SHP77 (cell line): Measurements from ENCODE around the gene FBN1.

ENCODE experiments used
- DNase-seq, 2 experiments: peaks; one replicate each; lab custom pipeline; 2025; lab: John Stamatoyannopoulos, UW

The FBN1 gene

DNA sequence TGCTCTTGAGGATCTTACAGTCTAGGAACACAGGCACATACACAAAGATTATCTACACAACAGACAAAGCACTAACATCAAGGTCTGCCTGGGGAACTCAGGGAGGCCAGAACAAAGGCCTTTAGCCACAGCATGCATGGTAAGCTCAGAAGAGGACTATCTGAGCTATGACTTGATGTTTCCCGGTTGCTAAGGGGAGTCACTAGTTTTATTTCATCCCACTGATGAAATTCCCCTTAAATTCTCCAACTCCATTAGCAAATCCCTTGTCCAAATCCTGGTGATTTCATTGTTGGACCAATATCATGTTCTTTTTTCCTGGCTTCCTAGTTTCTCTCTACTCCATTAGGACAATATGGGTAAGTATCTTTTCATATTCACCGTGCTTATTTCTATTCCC, 23.3 kb downstream of the FBN1 start:
- no peak for DNase-seq

DNA sequence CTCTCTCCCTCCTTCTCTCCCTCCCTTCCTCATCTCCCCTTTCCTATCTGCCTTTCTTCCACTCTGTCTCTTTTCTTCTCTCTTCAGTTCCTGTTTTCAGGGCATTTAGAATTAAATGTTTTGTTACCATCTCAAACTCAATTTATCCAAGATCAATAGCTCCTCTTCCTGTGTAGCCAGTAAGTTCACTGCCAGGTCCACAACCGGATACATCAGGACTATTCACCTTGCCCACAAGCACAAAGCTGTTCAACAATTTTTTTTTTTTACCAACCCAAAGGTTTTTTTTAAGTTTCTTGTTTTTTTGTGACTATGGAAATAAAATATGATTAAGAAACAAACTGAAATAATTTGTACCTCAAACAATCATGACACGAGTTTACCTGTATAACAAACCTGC, 26.1 kb downstream of the FBN1 start:
- no peak for DNase-seq

DNA sequence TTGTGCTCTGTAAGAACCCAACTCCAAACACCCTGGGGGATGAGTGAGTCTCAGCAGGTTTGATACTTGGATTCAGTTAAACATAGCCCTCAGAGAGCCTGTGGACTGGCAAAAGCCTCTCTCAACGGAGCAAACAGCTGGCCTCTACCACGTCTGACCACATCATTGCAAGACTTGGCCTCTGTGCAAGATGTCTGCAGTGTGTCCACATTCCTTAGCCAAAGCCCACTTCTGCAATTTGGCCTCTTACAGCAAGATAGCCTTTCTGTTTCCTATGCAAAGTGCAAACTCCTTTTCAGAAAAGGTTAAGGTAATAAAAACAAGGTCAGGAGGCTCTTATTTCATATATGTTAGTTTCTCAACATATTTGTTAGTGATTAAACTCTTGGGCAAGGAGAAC, 27.9 kb downstream of the FBN1 start:
- DNase-seq: no peak

DNA sequence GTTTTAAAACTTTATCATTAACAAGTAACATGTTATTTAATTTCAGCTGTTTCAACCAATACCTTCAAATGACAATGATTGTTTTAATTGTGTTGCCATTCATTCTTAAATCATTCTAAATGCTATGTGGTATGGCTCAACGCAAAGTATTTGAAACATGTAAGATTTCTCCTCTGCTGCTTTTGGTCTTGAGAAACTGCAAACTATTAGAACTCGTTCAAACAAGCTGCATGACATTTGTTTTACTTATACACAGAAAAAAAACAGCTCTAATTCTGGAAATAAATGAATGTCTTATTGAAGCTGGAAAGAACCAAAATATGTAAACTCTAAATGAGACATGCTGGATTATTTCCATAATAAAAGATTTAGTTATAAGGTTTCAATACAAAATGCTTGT, 29.3 kb downstream of the FBN1 start:
- no peak for DNase-seq

DNA sequence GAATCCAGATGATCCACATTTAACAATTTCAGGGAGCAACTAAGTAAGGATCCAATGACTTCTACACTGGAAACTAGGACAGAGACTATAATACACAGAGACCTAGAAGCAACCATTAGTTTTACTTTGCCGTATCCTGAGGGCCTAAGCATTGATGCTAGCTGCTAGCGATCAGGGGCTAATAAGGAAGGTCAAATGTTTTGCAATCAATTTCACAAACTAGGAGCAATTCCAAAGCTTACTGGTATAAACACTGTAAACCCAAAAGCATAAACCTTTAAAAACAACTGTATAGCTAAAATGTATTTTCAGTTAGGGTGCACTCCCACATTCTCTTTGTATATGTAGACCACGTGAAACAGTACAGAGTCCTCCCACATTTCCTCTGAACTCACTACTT, 31.5 kb downstream of the FBN1 start:
- DNase-seq: no peak

DNA sequence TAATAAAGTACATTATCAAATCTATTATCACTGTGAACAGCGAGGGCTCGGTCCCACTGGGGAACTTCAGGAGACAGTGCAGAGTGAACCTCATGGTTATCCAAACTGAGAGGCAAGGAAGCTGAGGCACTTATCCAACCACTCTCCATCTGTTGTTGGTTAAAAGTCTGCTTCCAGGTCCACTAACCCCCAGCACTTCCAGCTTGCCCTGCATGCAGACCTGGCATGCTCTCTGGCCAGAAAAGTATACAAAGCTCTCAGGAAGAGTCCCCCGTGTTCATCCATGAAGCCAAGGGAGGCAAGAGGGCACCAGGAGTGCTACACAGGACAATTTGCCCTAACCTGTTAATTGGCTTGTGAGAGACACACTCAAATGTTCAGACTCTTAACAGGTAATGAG, 36.0 kb downstream of the FBN1 start:
- DNase-seq: no peak

DNA sequence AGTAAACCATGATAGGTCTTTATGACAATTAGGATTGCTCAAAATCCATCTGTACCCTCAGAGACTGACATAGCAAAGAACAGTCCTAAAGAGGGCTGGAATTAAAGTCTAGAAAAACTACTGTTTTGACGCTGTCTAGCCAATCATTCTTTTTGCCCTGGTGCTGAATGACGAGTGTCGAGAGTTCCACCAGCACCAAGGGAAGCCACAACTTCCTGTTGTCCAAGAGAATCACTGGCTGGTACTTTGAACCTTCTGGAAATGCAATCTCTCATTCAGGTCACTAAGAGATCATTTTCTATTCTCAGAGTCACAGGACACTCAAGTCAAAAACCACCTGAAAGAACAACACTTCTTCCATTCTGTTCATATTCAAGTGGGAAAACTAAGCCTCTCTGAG, 37.7 kb downstream of the FBN1 start:
- DNase-seq: no peak

DNA sequence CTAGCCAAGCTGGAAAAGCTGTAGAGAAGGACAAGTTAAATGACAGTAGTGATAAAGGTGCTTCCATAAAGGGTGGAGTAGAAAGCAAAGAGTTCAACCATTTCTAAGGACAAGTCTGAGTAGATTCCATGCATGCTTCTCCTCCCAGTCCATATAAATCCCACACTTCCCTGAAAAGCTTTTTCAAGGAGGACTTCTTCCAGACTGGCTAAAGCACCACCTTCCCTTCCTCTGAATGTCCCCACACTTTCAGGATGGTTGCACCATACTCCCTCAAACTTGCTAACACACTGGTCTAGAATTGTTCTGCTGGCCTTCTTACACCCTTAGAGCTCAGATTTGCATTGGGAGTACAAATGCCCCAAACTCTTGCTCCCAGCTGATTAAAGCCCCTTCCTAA, 40.9 kb downstream of the FBN1 start:
- DNase-seq: no peak

DNA sequence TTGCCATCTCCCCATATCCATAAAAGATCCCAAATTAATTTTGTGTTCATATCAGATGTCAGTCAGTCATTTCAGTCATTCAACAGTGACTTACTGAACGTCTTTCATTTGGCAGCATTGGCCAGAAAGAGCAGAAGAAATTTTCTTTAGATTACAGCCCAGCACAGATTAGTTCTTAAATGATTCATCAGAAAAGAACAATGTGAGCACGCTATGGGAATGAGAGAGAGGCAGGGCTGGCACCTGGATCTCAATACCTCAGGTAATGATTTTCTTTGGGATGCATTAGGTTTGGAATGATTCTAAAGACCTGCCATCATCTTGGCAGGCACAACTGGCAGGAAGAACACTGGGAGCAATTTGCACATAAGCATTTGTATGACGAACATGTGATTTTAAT, 41.6 kb downstream of the FBN1 start:
- no peak for DNase-seq

DNA sequence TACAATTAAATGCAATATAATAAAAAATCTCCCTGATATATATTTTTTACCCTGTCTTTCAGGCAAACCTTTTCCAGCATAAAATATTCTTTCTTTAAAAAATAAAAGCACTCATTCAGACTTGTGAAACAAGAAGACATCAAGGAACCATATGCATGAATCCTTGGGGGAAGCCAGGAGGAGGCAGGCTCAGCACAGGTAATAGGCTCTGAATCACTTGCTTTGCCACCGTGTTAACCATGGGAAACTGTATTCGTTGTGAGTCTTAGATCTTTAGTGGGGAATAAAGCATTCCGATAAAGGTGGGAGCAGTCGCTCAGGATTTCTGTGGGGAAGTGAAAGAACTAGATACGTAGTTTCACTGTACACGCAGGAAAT, 42.4 kb downstream of the FBN1 start:
- no peak for DNase-seq

DNA sequence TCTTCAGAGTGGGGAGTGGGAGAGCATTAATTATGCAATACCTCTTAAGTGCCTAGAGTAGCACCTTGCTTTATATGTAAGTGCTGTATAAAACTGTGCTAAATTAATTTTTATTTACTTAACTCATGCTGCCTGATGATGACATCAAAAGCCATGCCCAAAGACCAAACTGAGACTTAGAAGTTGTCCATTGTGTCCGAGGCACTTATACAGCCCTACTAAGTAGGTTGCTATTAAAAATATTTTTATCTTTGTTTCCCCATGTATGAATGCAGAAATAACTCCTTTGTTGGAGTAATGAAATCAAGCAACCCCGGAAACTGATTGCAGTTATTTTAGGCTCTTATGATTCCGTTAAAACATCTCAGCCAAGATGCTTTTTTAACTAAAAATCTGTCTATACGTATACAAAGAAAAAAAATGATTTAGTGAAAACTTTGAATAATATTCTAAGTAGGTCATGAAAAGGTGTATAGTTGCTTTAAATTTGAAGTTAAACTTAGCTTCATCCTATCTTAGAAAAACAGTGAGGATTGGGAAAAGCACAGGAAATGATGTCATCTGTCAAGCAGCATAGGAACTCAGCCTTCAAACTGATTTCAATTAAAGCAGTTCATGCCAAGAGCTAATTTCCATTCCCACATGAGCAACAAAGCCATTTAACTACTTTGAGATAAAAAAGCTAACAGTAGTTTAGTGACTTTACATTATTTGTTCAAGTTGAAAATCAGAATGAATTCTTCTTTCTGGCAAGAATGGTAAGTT, 43.0 kb downstream of the FBN1 start:
- DNase-seq: no peak

DNA sequence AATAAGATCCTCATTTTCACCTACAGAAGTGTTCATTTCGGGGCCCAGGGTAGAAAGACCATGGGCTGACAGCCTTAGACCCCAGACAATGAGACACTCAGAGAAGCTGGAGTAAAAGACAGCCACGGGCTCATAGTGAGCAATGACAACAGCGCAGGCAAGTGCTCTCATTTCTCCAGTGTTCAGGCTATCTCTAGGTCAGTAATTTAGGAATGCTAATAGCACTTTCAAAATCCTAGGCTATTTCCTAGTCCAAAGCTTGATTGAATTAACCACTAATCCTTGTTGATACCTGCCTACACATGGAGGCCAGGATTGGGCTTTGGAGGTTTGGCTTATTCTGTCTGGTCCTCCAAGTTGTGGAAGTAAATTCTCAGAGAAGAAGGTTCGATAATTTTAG, 44.4 kb downstream of the FBN1 start:
- no peak for DNase-seq

DNA sequence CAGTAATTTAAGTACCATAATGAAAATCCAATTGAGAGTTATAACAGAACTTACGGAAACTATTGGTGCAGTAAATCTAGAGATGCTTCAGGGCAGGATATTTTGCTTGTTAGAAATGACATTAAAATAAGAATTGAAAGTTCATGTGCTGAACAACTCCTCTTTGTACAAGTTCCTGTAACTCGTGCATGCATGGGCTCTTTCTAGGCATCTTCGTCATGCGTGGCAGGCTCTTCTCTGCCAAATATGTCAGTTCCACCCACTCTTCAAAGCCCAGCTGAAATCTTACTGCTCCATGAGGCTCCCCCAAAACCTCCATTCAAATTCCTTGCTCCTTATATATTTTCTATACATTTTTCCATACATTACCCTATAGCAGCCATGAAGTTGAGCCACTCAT, 48.7 kb downstream of the FBN1 start:
- no peak for DNase-seq

DNA sequence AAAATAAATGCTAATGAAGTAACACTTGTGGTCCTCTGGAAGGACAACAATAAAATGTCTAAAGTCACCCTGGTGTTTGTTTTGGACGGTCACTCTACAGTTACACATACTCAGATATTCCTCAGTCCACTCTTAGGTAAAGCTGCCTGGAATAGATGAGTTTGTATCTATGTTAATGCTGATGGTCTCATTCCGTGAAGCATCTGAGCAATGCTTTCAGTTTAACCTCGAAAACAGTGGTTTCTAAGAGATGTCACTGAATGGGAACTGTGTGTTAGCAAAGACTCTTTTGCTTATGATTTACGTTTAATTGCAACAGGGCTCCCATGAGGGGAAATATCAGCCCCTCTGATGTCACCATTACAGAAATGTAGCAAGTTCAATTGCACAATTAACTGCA, 49.1 kb downstream of the FBN1 start:
- no peak for DNase-seq

DNA sequence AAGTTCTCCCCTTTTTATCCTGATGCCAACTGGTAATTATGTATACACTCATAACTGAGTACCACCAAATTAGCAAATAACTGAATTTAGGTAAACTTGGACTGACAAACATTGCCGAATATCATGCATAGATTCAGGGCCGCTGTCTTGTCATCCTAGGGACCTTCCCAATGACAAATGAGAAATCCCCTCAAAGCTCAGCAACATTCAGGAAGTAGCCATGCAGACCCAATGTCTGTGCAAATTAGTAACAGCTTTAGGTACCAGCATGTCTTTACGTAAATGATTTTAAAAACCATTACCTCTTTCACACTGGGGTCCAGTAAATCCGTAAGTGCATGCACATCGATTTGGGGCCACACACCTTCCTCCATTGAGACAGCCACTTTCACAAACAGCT, 49.5 kb downstream of the FBN1 start:
- no peak for DNase-seq

DNA sequence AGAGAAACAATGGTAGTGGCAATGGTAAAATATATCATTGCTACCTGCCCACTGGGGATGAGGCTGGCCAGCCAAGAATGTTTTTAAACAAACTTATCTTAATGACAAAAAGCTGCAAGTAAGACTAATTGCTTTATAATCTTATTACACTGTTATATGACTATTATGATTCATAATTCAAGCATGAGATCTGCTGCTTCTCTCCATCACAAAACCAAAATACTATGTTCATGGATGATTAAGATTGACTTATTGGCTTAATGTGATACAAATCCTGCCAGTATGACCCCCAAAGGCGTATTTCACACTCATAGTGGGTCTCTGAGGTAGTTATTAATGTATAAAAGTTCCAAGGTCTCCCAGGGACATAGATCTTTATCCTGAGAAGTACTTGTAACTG, 52.6 kb downstream of the FBN1 start:
- no peak for DNase-seq

DNA sequence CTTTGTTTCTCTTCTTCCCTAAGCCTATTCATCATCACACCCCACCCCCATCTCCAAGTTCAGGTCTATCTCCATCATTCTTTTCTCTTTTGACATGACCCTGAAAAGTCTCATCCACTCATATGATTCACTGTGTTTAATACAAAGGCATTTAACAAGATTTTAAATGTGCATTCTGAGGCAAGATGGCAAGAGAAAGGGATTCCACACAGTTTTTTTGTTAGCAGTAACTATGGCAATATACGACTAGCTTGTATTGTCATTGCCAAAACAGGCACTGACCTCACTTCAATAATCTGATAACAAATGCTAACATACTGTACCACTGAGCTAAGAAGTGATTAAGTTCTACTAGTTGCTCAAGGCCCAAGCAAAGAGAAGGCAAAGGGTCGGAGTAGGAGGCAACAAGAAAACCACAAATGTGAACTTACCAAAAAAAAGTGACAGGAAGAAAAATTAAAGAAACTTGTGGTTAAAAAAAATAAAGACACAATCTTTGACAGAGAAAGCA, 53.2 kb downstream of the FBN1 start:
- DNase-seq: no peak

DNA sequence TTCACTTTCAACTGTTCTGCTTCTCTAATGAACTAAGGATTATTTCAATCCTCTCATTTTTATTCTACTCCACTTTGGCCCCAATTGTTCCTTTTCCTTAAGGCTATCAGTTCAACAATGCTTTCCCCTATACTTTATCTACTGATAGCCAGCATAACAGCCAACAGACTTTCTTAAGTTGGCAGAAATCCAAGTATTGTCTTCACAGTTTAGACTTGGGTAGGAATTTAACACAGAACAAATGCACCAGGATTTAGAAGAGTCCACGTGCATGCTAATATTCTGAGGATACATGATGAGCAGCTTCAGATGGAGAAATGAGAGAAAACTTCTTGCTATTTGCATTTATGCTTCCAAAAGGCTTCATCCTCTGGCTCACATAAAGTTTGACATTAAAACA, 54.8 kb downstream of the FBN1 start:
- DNase-seq: no peak

DNA sequence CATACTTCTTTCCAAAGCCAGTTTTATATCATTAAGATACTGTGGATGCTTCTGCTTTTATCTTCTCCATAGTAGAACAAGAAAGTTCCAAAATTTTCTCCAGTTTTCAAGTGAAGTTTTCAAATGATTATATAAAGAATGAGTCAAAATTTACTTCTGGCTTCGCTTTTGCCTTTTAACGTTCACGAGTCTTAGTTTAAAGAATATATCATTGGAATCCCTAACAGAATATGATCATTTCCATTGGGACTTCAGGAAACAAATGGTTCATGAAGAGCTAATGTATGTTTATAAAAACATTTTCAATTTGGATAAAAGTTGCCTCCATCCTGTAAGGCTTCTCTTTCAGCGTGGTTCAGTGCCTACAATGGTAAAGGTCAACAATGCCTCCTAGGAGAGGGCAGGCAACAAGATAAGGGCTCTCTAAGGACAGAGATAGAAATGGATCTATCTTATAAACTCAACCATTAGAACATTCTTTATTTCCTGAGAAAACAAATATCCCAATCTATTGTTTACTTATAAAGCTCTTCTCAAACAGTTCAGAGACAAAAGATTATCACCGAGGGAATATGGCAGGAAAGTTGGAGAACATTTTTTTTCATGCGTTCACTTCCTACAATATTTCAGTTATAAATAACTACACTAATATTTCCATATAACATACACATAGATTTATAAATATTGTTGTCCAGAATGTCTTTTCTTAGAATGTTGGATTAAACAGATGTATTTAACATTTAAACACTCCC, 60.5 kb downstream of the FBN1 start:
- DNase-seq: no peak

DNA sequence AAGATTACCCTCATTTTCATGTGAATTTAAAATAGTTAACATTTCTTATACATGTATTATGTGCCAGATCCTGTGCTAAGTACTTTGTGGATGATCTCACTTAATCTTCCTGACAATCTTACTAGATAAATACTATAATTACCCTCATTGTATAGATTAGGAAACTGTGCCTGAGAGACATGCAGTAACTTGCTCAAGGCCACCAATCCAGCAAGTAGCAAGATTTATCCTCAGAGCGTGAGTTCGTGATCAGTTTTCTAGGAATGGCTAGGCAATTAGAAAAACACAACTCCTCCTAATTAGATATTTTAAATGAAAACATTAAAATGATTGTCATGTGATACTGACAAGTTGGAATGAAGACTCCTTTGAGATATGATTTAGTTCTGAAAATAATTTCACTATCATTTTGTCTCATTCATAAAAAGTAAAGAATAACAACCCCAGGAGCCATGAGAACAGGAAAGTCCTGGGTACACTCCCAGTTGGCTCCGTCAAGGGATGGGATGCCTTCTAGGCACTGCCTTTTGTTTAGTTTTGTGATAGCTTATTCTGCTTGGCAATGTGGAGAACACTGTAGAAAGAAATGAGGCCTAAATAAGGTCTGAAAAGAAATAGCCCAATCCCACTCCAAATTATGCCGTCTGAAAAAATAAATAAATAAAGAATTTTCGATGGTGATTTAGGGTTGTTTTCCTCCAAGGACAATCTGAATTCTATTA, 61.3 kb downstream of the FBN1 start:
- DNase-seq: no peak

DNA sequence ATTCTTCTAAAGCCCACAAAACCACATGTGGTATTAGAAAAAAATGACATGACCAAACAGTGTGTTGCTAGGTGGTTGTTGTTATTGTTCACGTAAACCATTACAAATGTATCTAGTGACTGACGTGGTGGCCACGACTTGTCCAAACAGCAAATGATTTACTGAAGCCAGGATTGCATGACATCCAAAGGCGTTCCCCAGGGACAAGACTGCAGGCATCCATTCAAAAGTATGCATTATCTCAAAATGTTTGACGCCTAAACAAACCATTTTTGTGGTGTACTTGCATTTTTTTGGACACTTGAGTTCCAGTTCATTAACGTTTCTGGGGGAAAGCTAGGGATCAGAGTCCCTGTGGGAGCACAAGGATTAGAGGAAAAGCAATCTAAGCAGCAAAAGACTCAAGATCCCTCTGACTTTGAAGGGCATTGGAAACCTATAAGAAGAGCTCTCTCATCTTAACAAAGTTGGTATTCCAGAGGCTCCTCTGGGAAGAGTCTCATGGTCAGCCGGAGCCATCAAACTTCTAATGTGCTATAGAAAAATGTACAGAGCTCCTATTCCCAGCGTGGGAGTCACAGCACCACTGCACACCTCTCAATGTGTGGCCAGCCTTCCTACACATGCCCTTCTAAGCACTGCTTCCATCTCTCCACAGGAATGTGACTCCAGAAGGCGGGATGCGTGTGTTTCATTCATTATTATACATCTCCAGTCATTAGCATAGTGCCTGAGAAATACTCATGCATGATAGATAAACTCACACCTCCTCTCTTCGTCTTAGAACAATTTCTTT, 62.9 kb downstream of the FBN1 start:
- no peak for DNase-seq

DNA sequence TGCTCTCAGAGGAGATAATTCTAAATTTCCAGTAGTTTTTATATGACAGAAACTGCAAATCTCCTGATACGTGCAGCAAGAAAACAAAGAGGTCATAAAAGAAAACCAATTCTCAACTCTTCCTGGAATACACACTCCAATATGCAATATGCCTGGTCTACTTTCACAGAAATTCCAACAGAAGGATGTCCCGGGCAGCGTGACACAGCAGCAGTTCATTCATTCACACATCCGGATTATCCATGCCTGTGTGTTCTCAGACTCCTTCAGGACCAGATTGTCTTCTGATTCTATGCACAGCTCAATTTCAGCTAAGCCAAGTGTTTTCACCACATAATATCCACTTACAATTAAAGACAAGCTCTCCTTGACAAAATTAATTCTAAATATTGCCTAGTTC, 64.3 kb downstream of the FBN1 start:
- DNase-seq: no peak
